Adrenal gland (tissue), 12 donors: ENCODE results near the gene RETREG3. TPM values are rescaled to one million over a fixed set of nuclear protein-coding genes. Genes with fewer than 3 reads are reported as not detected.
A peak's percentile ranks its signal among the peaks of the same experiment; 100 is the strongest.
"Not testable (repeated sequence)": the region's sequence is repeated elsewhere in the genome, so short reads cannot be mapped to it uniquely, and the experiment has no call there.

Experiments
- DNase-seq, 7 donors: peaks; one replicate each; pipeline ENCODE4 v3.0.0-alpha.2; 2019 to 2020
- H3K27ac ChIP-seq, 5 donors: fragments of 200-600 bp; sonication (generic) in 4 of 5; 1 replicate in 3 of 5; 2 replicates in 2 of 5; pipeline versions ENCODE4 v1.5.1 to v1.8.0; 2016 to 2020; ENCODE audit warnings: mild to moderate bottlenecking in 1 of 5
- H3K27me3 ChIP-seq: fragments of 200-600 bp; 2 replicates; pipeline ENCODE4 v1.8.0; 2021
- H3K36me3 ChIP-seq, 2 donors: fragments of 200-600 bp; replicated peaks in 1 of 2; 1 replicate in 1 of 2; 2 replicates in 1 of 2; pipeline versions ENCODE4 v1.5.1 to v1.8.0; 2018 to 2022
- H3K4me1 ChIP-seq, 2 donors: fragments of 200-600 bp; replicated peaks in 1 of 2; 1 replicate in 1 of 2; 2 replicates in 1 of 2; pipeline versions ENCODE4 v1.5.1 to v1.8.0; 2018 to 2021
- H3K4me3 ChIP-seq, 4 donors: fragments of 200-600 bp; sonication (generic) in 3 of 4; one replicate each; pipeline ENCODE4 v1.5.1; 2016 to 2018
- H3K9me3 ChIP-seq, 3 donors: fragments of 200-600 bp; sonication (generic) in 1 of 3; replicated peaks in 1 of 3; 1 replicate in 2 of 3; 2 replicates in 1 of 3; pipeline versions ENCODE4 v1.5.1 to v1.8.0; 2016 to 2021
- POLR2A ChIP-seq, 2 donors: fragments of 450-650 bp; IDR thresholded peaks; one replicate each; pipeline ENCODE4 v1.6.1; 2017; ENCODE audit warnings: antibody characterized with exemption in 2 of 2, mild to moderate bottlenecking in 2 of 2, moderate library complexity in 1 of 2
- WGBS, 4 donors: extraction: QIAGEN DNeasy Blood & Tissue Kit in 2 of 4; methylation state at CpG; one replicate each; pipeline versions ENCODE4 v1.1.5 to v1.1.7; 2013 to 2017; 5-methylcytosine and 5-hydroxymethylcytosine counted together
- intact Hi-C, 2 donors: fragments of 100-400 bp; cut with DNase I; formaldehyde crosslinking; loops; one replicate each; pipeline versions ENCODE4 v1.14.1 to v1.15.0; 2022 to 2023
- polyA plus RNA-seq, 3 donors: library from polyadenylated mRNA; stranded (reverse); fragments of 200-250 nt in 2 of 3; fragments of 350-450 nt in 1 of 3; fragmentation: Illumina TruSeq in 1 of 3; extraction: RNeasy Lipid Tissue Mini Kit (QIAGEN cat#74804) in 1 of 3; gene quantifications; one replicate each; pipeline ENCODE4 v1.2.3, GENCODE V29; 2013 to 2014
- total RNA-seq, 9 donors: library from RNA; depleted of rRNA in 4 of 9; stranded (reverse); fragments of >200 nt in 4 of 9; fragments of 120-200 nt in 1 of 9; fragmentation: NEBNext Ultra II Directional in 1 of 9; extraction: Animal tissue kit (Norgen Biotek cat#: 25700) in 1 of 9; gene quantifications; one replicate each; pipeline versions ENCODE4 v1.1.0 to v1.2.4, GENCODE V29; 2013 to 2023
- TF ChIP-seq, protein P1 (sequence below), 6 experiments: fragments of 450-650 bp in 4 of 6; fragments of 200-600 bp in 2 of 6; sonication (generic) in 1 of 6; IDR thresholded peaks; 1 replicate in 5 of 6; 2 replicates in 1 of 6; pipeline versions ENCODE4 v1.5.1 to v1.8.0; 2016 to 2021; ENCODE audit warnings: antibody characterized with exemption in 6 of 6, mild to moderate bottlenecking in 2 of 6, moderate library complexity in 1 of 6
- donor health status: healthy with polysubstance abuse.
- donor health status: Bipolar disorder and iron deficiency.
- donor health status: DM: yes; HTN: yes; CAD: no.
- donor health status: DM: no; HTN: no; CAD: no.
- donor health status: DM: no; HTN: no; CAD: no.
- donor health status: DM: yes; HTN: yes; CAD: no.

The RETREG3 gene
- total and polyA plus RNA-seq, 12 donors, result 27.1 to 167 (median 72.1) TPM

DNA sequence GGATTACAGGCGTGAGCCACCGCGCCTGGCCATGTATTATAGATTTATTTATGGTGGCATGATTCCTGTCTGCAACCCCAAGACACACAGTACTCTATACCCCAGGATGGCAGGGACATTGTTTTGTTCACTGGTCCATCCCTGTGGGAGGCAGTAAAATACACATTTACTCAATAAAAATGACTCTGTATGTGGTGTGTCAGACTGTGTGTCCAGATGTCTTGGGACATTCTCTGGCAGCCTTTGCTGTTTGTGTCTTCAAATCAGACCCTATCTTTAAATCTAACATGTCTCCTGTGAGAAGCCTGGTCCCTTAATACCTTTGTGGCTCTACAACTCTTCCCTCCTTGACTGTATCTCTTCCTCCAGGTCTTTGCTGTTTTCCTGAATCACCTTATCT, 48.9 kb downstream of the RETREG3 start:
- intact Hi-C loops, result no loop called here
- no peak overlapping the region for H3K4me3 ChIP-seq
- H3K4me1 ChIP-seq, result peaks cover 29 to 30% of the 10 kb centered on the region in 2 donors
- H3K27ac ChIP-seq, result no peak overlapping the region
- H3K36me3 ChIP-seq, result peaks cover 0 to 11% of the 10 kb centered on the region in 2 donors
- TF ChIP-seq, protein P1, sequence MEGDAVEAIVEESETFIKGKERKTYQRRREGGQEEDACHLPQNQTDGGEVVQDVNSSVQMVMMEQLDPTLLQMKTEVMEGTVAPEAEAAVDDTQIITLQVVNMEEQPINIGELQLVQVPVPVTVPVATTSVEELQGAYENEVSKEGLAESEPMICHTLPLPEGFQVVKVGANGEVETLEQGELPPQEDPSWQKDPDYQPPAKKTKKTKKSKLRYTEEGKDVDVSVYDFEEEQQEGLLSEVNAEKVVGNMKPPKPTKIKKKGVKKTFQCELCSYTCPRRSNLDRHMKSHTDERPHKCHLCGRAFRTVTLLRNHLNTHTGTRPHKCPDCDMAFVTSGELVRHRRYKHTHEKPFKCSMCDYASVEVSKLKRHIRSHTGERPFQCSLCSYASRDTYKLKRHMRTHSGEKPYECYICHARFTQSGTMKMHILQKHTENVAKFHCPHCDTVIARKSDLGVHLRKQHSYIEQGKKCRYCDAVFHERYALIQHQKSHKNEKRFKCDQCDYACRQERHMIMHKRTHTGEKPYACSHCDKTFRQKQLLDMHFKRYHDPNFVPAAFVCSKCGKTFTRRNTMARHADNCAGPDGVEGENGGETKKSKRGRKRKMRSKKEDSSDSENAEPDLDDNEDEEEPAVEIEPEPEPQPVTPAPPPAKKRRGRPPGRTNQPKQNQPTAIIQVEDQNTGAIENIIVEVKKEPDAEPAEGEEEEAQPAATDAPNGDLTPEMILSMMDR (IDR thresholded peaks at IDR 0.05), result no peak
- TF ChIP-seq POLR2A (IDR thresholded peaks at IDR 0.05), result no peak
- DNase-seq, result no peak
- no peaks in the 10 kb centered on the region for H3K9me3 ChIP-seq
- H3K27me3 ChIP-seq, result no peaks in the 10 kb centered on the region
- WGBS, 4 donors, result 83 to 89% (median 86%) methylated on average over 3 of the region's 3 CpGs

- no peak for TF ChIP-seq POLR2A (IDR thresholded peaks at IDR 0.05)
- TF ChIP-seq, protein P1 (IDR thresholded peaks at IDR 0.05), result no peak
- H3K9me3 ChIP-seq, result no peaks in the 10 kb centered on the region
- H3K27ac ChIP-seq, result no peak overlapping the region
- H3K36me3 ChIP-seq, result no peaks in the 10 kb centered on the region
- peaks cover 29 to 33% of the 10 kb centered on the region in 2 donors for H3K4me1 ChIP-seq
- no peak overlapping the region for H3K4me3 ChIP-seq
- no peak for DNase-seq
- 85 to 90% (median 87%) methylated on average over 6 of the region's 6 CpGs for WGBS, 4 donors
- no peaks in the 10 kb centered on the region for H3K27me3 ChIP-seq
- intact Hi-C loops, result no loop called here
Measured at GRCh38 chr17:42559075-42559474, 50.1 kb downstream of the RETREG3 start.

DNA sequence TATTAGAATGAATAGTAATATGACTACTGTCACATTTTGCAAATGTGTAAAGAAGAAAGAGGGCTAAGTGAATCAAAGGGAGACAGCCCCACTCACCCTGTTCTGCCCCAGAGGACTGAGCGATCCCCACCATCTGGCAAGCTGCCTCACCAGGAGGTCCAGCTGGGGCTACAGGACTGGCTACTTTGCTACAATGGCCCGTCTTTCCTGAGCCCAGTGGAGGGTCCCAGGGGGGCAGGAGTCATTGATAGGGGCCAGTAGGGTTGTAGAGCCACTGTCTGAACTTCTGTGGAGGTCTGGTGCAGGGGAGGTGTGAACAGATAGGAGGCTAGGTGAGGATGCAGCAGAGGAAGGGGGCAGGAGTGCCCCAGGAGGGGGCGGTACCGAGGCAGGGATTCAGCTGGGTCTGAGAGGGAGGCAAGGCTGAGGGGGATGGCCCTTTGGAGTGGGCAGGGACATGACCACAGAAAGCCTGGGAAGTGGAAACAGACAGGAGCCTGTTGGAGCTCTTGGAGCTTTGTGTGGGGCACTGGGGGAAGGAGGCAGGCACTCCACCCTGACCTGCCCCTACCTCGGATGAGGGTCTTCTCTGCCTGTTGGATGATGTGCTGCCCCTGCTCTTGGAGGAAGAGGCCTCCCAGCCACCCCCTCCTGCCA, 53.1 kb downstream of the RETREG3 start:
- H3K27me3 ChIP-seq, H3K36me3 ChIP-seq, intact Hi-C loops, H3K9me3 ChIP-seq, H3K4me3 ChIP-seq, H3K27ac ChIP-seq, DNase-seq: not testable (repeated sequence)
- H3K4me1 ChIP-seq, result peaks cover 17 to 21% of the 10 kb centered on the region in 2 donors
- WGBS, 4 donors, result 61 to 74% (median 68%) methylated on average over 4 to 5 of the region's 5 CpGs

DNA sequence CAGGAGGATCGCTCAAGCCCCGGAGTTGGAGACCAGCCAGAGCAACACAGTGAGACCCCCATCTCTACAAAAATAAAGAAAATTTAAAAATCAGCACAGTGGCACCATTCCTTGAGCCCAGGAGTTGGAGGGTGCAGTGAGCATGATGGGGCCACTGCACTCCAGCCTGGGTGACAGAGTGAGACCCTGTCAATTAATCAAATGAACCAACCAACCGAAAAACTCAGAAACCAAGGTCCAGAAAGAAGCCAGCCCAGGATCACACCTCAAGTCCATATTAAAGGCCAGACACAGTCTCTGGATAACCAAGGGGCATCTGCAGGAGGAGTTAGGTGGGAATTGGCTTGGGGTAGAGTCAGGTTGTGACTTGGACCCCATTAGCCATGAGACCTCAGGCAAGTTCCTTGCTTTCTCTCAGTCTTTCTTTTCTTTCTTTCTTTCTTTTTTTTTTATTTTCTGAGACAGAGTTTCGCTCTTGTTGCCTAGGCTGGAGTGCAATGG, 54.0 kb downstream of the RETREG3 start:
- DNase-seq, result no peak
- Histone ChIP-seq H3K27ac (peak overlapping the region in 4 of 5 donors; percentile 59 to 91 (median 82)), H3K4me3 (peak overlapping the region; percentile 41 to 69 (median 60)), H3K36me3 (no peaks in the 10 kb centered on the region), H3K4me1 (peaks cover 17 to 21% of the 10 kb centered on the region in 2 donors), H3K9me3 (no peaks in the 10 kb centered on the region), H3K27me3 (no peaks in the 10 kb centered on the region)
- TF ChIP-seq POLR2A (IDR thresholded peaks at IDR 0.05), result no peak
- TF ChIP-seq, protein P1 (IDR thresholded peaks at IDR 0.05), result no peak
- 23 to 27% (median 26%) methylated on average over 4 of the region's 4 CpGs for WGBS, 4 donors
- intact Hi-C loops, result no loop called here
